ENCODE results near the gene CIAO2B.

CIAO2B gene

DNA sequence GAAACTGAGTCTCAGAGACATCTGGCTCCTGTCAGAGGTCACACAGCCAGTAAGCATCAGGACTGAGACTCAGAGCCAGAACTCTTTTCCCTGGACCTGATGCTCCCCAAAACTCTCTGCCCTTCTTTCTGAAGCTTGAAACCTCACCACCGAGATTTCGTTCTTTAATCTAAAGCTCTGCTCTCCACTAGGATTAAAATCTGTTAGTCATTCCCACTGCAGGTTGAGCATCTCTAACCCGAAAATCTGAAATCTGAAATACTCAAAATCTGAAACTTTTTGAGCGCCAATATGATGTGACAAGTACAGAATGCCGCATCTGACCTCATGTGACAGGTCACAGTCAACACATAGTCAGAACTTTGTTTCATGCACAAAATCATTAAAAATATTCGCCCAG, 17.7 kb downstream of the CIAO2B start:
- Histone ChIP-seq H3K36me3 (ENCODE audit: insufficient read depth, low read length) (no peaks in the 10 kb centered on the region), H3K27me3 (ENCODE audit: insufficient read depth, low read length, poor library complexity) (peaks cover 7% of the 10 kb centered on the region), H4K20me1 (ENCODE audit: insufficient read depth, low read length) (0 out of 2 replicates have a peak, but pooled peaks cover 3% of the 10 kb centered on the region), H3K9me3 (ENCODE audit: insufficient read depth, low read length, severe bottlenecking) (no peaks in the 10 kb centered on the region), H3K9ac (ENCODE audit: low read depth, low read length) (no peak overlapping the region), H3K4me2 (ENCODE audit: insufficient read depth, low read length) (no peak overlapping the region), H3K4me3 (ENCODE audit: low read depth in 1 of 2, low read length in 2 of 2) (no peak overlapping the region), H3K4me1 (ENCODE audit: insufficient read depth, low read length) (no peaks in the 10 kb centered on the region), H3K79me2 (ENCODE audit: insufficient read depth, low read length) (no peaks in the 10 kb centered on the region), H2AFZ (ENCODE audit: low read depth, low read length) (no peak overlapping the region; the same call in 1 of the 2 replicates), H3K27ac (ENCODE audit: low read length) (no peak overlapping the region)
- no peak for ATAC-seq (ENCODE audit: insufficient read depth, low read depth)
- DNase-seq, result no peak
- TF ChIP-seq EZH2 (IDR thresholded peaks at IDR 0.05; ENCODE audit: borderline replicate concordance, low read depth, low read length, severe bottlenecking), result no peak
- TF ChIP-seq, protein P1, sequence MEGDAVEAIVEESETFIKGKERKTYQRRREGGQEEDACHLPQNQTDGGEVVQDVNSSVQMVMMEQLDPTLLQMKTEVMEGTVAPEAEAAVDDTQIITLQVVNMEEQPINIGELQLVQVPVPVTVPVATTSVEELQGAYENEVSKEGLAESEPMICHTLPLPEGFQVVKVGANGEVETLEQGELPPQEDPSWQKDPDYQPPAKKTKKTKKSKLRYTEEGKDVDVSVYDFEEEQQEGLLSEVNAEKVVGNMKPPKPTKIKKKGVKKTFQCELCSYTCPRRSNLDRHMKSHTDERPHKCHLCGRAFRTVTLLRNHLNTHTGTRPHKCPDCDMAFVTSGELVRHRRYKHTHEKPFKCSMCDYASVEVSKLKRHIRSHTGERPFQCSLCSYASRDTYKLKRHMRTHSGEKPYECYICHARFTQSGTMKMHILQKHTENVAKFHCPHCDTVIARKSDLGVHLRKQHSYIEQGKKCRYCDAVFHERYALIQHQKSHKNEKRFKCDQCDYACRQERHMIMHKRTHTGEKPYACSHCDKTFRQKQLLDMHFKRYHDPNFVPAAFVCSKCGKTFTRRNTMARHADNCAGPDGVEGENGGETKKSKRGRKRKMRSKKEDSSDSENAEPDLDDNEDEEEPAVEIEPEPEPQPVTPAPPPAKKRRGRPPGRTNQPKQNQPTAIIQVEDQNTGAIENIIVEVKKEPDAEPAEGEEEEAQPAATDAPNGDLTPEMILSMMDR (IDR thresholded peaks at IDR 0.05; ENCODE audit: borderline replicate concordance, extremely low read depth, low read length, poor library complexity, severe bottlenecking), result no peak

DNA sequence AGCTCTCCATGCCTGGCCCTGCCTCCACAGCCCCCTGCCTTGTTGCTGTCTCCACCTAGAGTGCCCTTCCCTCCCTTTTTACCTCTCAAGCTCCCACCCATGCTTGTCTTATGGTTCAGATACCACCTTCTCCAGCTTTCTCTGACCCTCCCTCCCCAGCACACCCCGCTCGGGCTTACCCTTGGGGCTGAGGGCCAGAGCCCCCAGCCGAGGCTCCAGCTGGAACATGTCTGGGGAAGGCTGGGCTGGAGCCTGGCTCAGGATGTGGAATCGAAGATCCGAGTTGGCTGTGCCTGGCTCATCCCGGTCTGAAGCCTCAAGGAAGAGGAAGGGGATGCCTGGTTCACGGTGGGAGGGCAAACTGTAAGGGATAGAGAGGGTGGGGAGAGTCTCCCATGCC, 19.2 kb downstream of the CIAO2B start:
- DNase-seq (no peak), ATAC-seq (ENCODE audit: insufficient read depth, low read depth) (no peak)
- no peaks in the 10 kb centered on the region for H3K79me2 ChIP-seq (ENCODE audit: insufficient read depth, low read length)
- H3K4me3 ChIP-seq (ENCODE audit: low read depth in 1 of 2, low read length in 2 of 2), result no peak overlapping the region
- no peaks in the 10 kb centered on the region for H3K9me3 ChIP-seq (ENCODE audit: insufficient read depth, low read length, severe bottlenecking)
- H3K4me1 ChIP-seq (ENCODE audit: insufficient read depth, low read length), result no peaks in the 10 kb centered on the region
- no peak overlapping the region for H3K9ac ChIP-seq (ENCODE audit: low read depth, low read length)
- TF ChIP-seq, protein P1 (IDR thresholded peaks at IDR 0.05; ENCODE audit: borderline replicate concordance, extremely low read depth, low read length, poor library complexity, severe bottlenecking), result no peak
- TF ChIP-seq EZH2 (IDR thresholded peaks at IDR 0.05; ENCODE audit: borderline replicate concordance, low read depth, low read length, severe bottlenecking), result no peak
- H3K27ac ChIP-seq (ENCODE audit: low read length), result no peak overlapping the region
- H4K20me1 ChIP-seq (ENCODE audit: insufficient read depth, low read length), result 0 out of 2 replicates have a peak, but pooled peaks cover 3% of the 10 kb centered on the region
- H2AFZ ChIP-seq (ENCODE audit: low read depth, low read length), result no peak overlapping the region
- peaks cover 5% of the 10 kb centered on the region for H3K27me3 ChIP-seq (ENCODE audit: insufficient read depth, low read length, poor library complexity)
- H3K36me3 ChIP-seq (ENCODE audit: insufficient read depth, low read length), result no peaks in the 10 kb centered on the region
- no peak overlapping the region for H3K4me2 ChIP-seq (ENCODE audit: insufficient read depth, low read length)

DNA sequence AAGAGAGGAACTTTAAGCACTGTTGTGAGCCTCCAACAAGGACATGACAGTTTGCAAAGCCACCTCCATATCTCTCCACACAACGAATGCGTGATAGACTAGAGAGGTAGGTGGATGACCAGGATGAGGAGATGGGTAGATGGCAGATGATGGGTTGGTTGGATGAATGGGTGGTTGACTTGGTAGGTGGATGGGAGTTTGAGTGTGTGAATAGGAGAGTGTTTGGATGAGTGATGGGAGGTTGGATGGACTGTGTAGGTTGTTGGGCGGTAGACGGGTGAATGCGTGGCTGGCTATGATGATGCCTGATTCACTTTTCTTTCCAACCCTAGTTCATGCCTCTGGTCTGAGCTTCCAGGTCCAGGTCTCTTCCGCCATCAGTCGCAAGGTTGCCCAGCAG, 19.7 kb downstream of the CIAO2B start:
- Histone ChIP-seq H3K79me2 (ENCODE audit: insufficient read depth, low read length) (no peaks in the 10 kb centered on the region), H3K4me3 (ENCODE audit: low read depth in 1 of 2, low read length in 2 of 2) (no peak overlapping the region), H3K27me3 (ENCODE audit: insufficient read depth, low read length, poor library complexity) (peaks cover 3% of the 10 kb centered on the region), H2AFZ (ENCODE audit: low read depth, low read length) (no peak overlapping the region), H3K4me2 (ENCODE audit: insufficient read depth, low read length) (no peak overlapping the region), H3K9me3 (ENCODE audit: insufficient read depth, low read length, severe bottlenecking) (no peaks in the 10 kb centered on the region), H3K9ac (ENCODE audit: low read depth, low read length) (no peak overlapping the region), H3K36me3 (ENCODE audit: insufficient read depth, low read length) (no peaks in the 10 kb centered on the region), H3K27ac (ENCODE audit: low read length) (no peak overlapping the region), H4K20me1 (ENCODE audit: insufficient read depth, low read length) (0 out of 2 replicates have a peak, but pooled peaks cover 3% of the 10 kb centered on the region), H3K4me1 (ENCODE audit: insufficient read depth, low read length) (no peaks in the 10 kb centered on the region)
- DNase-seq, result no peak
- no peak for TF ChIP-seq EZH2 (IDR thresholded peaks at IDR 0.05; ENCODE audit: borderline replicate concordance, low read depth, low read length, severe bottlenecking)
- TF ChIP-seq, protein P1 (IDR thresholded peaks at IDR 0.05; ENCODE audit: borderline replicate concordance, extremely low read depth, low read length, poor library complexity, severe bottlenecking), result no peak
- ATAC-seq (ENCODE audit: insufficient read depth, low read depth), result no peak

DNA sequence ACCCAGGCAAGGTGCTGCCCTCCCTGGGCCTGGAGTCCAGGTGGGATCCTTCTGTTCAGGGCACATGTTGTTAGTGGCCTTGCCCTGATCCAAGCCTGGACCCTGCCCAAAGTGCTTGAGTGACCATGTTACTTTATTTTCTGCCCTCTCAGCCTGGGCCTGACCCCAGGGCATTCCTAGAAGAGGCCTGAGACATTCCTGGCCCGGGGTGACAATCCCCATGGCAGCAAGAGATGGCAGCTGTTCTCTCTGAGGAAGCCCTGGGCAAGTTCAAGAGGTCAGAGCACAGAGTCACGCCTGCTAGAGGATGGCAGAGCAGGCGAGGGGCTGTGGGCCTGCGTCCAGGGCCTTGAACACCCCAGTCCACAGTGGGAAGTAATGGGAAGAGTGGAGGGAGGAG, 20.5 kb downstream of the CIAO2B start:
- Histone ChIP-seq H3K4me1 (ENCODE audit: insufficient read depth, low read length) (no peaks in the 10 kb centered on the region), H3K27ac (ENCODE audit: low read length) (no peak overlapping the region), H3K4me2 (ENCODE audit: insufficient read depth, low read length) (no peak overlapping the region), H3K27me3 (ENCODE audit: insufficient read depth, low read length, poor library complexity) (no peaks in the 10 kb centered on the region), H3K4me3 (ENCODE audit: low read depth in 1 of 2, low read length in 2 of 2) (no peak overlapping the region), H2AFZ (ENCODE audit: low read depth, low read length) (no peak overlapping the region), H3K9me3 (ENCODE audit: insufficient read depth, low read length, severe bottlenecking) (no peaks in the 10 kb centered on the region), H3K79me2 (ENCODE audit: insufficient read depth, low read length) (no peaks in the 10 kb centered on the region), H3K36me3 (ENCODE audit: insufficient read depth, low read length) (no peaks in the 10 kb centered on the region), H3K9ac (ENCODE audit: low read depth, low read length) (no peak overlapping the region), H4K20me1 (ENCODE audit: insufficient read depth, low read length) (0 out of 2 replicates have a peak, but pooled peaks cover 3% of the 10 kb centered on the region)
- TF ChIP-seq EZH2 (IDR thresholded peaks at IDR 0.05; ENCODE audit: borderline replicate concordance, low read depth, low read length, severe bottlenecking), result no peak
- TF ChIP-seq, protein P1 (IDR thresholded peaks at IDR 0.05; ENCODE audit: borderline replicate concordance, extremely low read depth, low read length, poor library complexity, severe bottlenecking), result no peak
- DNase-seq, result no peak
- ATAC-seq (ENCODE audit: insufficient read depth, low read depth), result no peak

Data from DND-41 (cell line).